ENCODE data around the gene HYAL3.
A peak's percentile ranks its signal among the peaks of the same experiment; 100 is the strongest.

HYAL3 gene

DNA sequence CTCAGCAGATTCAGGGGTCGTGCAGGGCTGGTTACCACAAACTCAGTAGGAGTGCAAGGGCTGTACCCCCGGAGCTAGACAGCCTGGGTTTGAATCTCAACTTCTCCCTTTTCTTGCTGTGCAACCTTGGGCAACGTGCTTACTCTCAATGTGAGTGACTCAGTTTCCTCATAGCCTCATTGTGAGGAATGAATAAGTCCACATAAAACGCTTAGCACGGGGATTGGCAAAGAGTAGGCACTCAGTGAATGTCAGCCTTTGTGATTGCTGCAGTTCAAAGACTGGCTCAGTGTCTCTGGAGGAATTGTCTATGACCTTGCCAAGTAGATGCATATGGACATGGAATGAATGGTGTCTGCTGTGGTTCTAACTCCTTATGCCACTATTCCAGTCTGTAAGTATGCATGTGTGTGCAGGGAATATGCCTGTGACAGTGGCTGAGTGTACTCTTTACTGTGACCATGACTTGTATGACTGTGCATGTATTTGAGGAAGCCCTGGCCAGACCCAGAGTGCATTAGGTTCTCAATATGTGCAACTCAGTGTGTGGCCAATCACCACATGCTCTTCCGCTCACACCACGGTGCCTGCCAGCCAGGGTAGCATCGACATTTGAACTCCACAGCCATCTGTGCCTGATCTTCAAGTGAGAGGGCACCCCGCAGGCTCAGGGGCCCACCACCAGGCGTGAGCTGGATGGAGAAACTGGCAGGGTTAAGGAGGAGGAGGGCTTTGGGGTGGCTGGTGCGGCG is 900 bp upstream of the HYAL3 start:
- H3K27me3 ChIP-seq (ENCODE audit: insufficient read depth, insufficient read length), result no peaks in the 10 kb centered on the region
- H3K9ac ChIP-seq (ENCODE audit: insufficient read length, low read depth), result peak overlapping the region; percentile 75
- no peak for DNase-seq (ENCODE audit: low read depth, low spot score)
- H3K4me3 ChIP-seq (ENCODE audit: insufficient read length, low read depth), result peak overlapping the region; percentile 21
- no peaks in the 10 kb centered on the region for H3K9me3 ChIP-seq (ENCODE audit: insufficient read depth, low read length)
- no peak for TF ChIP-seq ZNF274 (IDR thresholded peaks at IDR 0.05; ENCODE audit: low read depth, low read length)
- no peak for TF ChIP-seq SUZ12 (IDR thresholded peaks at IDR 0.05; ENCODE audit: extremely low read depth, insufficient read depth, insufficient read length)
- TF ChIP-seq YY1 (IDR thresholded peaks at IDR 0.05; ENCODE audit: insufficient read depth, insufficient read length), result no peak
- H3K36me3 ChIP-seq (ENCODE audit: insufficient read depth, insufficient read length, low read length), result peaks cover 9% of the 10 kb centered on the region
- H3K4me1 ChIP-seq (ENCODE audit: insufficient read depth, insufficient read length), result peaks cover 20% of the 10 kb centered on the region

DNA sequence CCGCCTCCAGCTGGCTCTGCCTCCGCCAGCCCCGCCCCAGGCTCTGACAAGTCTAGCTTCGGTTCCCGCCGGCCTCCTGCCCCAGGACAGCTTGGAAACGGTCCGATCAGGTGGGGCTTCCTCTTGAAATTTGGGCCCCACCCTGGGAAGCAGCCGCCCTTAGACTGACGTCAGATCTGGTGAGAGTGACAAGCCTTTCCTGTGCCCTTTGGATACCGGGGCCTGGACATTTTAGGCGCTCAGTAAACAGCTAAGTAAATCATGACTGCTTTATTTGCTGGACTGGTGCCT is 378 bp upstream of the HYAL3 start:
- peak overlapping the region; percentile 21 for H3K4me3 ChIP-seq (ENCODE audit: insufficient read length, low read depth)
- no peaks in the 10 kb centered on the region for H3K27me3 ChIP-seq (ENCODE audit: insufficient read depth, insufficient read length)
- H3K36me3 ChIP-seq (ENCODE audit: insufficient read depth, insufficient read length, low read length), result peaks cover 9% of the 10 kb centered on the region
- peak overlapping the region; percentile 75 for H3K9ac ChIP-seq (ENCODE audit: insufficient read length, low read depth)
- no peaks in the 10 kb centered on the region for H3K9me3 ChIP-seq (ENCODE audit: insufficient read depth, low read length)
- TF ChIP-seq ZNF274 (IDR thresholded peaks at IDR 0.05; ENCODE audit: low read depth, low read length), result no peak
- TF ChIP-seq SUZ12 (IDR thresholded peaks at IDR 0.05; ENCODE audit: extremely low read depth, insufficient read depth, insufficient read length), result no peak
- no peak for TF ChIP-seq YY1 (IDR thresholded peaks at IDR 0.05; ENCODE audit: insufficient read depth, insufficient read length)
- DNase-seq (ENCODE audit: low read depth, low spot score), result no peak
- peaks cover 20% of the 10 kb centered on the region for H3K4me1 ChIP-seq (ENCODE audit: insufficient read depth, insufficient read length)

DNA sequence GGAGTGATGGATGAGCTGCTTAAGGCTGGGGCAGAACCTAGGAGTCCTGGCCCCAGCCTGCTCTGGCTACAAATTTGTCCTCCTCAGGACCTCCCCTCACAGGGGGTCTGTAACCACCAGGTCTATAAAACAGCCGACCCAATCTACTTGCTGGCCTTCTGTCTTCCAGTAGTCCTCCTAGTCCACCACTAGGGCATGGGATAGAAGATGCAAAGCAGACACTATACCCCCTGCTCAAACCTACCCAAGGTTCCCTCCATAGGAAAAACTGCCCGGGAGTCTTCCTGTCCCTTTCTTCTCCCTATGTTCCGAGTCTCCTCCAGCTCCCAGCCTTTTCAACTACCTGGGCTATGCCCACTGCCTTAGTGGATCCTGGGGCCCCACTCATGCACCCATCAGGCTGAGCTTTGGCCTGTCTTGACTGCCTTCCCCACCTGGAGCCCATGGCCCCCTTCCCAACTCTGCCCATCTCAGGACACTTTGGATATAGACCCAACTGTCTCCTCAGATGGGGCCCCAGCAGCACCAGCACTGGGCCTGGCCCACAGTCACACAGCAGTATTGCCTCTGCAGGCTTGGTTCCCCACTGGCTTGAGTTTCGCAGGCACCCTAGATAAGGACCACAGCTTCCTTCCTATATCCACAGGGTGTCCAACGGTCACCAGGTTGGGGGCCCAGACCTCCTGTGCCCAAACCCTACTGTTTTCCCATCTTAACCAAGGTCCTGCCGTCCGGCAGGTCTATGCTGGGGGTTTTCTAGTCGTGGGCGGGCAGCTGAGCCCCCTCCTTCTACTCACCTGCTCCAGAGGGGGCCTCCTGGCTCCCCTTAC is 1.1 kb downstream of the HYAL3 start:
- DNase-seq (ENCODE audit: low read depth, low spot score), result no peak
- Histone ChIP-seq H3K9me3 (ENCODE audit: insufficient read depth, low read length) (no peaks in the 10 kb centered on the region), H3K36me3 (ENCODE audit: insufficient read depth, insufficient read length, low read length) (peaks cover 9% of the 10 kb centered on the region), H3K27me3 (ENCODE audit: insufficient read depth, insufficient read length) (no peaks in the 10 kb centered on the region), H3K4me1 (ENCODE audit: insufficient read depth, insufficient read length) (peaks cover 18% of the 10 kb centered on the region), H3K9ac (ENCODE audit: insufficient read length, low read depth) (peak overlapping the region; percentile 95), H3K4me3 (ENCODE audit: insufficient read length, low read depth) (peak overlapping the region; percentile 93)
- no peak for TF ChIP-seq SUZ12 (IDR thresholded peaks at IDR 0.05; ENCODE audit: extremely low read depth, insufficient read depth, insufficient read length)
- no peak for TF ChIP-seq YY1 (IDR thresholded peaks at IDR 0.05; ENCODE audit: insufficient read depth, insufficient read length)
- TF ChIP-seq ZNF274 (IDR thresholded peaks at IDR 0.05; ENCODE audit: low read depth, low read length), result no peak

DNA sequence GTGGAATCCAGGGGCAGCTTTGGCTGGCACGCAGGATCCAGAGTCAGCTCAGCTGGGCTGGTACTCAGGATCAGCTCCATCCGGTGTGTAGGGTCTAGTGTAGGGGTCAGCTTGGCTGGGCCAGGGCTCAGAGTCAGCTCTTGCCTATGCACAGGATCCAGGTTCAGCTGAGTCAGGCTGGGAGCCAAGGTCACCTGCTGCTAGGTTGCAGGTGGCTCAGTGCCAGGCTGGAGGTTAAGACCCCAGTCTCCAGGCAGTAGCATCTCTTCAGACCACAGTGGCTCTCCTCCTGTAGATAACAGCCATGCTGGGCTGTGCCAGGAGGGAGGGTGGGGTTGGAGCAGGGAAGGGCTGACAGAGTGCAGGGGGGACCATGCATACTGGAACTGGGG is 1.8 kb downstream of the HYAL3 start:
- Histone ChIP-seq H3K4me3 (ENCODE audit: insufficient read length, low read depth) (no peak overlapping the region), H3K9ac (ENCODE audit: insufficient read length, low read depth) (peak overlapping the region; percentile 23), H3K27me3 (ENCODE audit: insufficient read depth, insufficient read length) (no peaks in the 10 kb centered on the region), H3K9me3 (ENCODE audit: insufficient read depth, low read length) (no peaks in the 10 kb centered on the region), H3K4me1 (ENCODE audit: insufficient read depth, insufficient read length) (peaks cover 15% of the 10 kb centered on the region), H3K36me3 (ENCODE audit: insufficient read depth, insufficient read length, low read length) (peaks cover 9% of the 10 kb centered on the region)
- DNase-seq (ENCODE audit: low read depth, low spot score), result no peak
- TF ChIP-seq ZNF274 (IDR thresholded peaks at IDR 0.05; ENCODE audit: low read depth, low read length) (no peak), SUZ12 (IDR thresholded peaks at IDR 0.05; ENCODE audit: extremely low read depth, insufficient read depth, insufficient read length) (no peak), YY1 (IDR thresholded peaks at IDR 0.05; ENCODE audit: insufficient read depth, insufficient read length) (no peak)

DNA sequence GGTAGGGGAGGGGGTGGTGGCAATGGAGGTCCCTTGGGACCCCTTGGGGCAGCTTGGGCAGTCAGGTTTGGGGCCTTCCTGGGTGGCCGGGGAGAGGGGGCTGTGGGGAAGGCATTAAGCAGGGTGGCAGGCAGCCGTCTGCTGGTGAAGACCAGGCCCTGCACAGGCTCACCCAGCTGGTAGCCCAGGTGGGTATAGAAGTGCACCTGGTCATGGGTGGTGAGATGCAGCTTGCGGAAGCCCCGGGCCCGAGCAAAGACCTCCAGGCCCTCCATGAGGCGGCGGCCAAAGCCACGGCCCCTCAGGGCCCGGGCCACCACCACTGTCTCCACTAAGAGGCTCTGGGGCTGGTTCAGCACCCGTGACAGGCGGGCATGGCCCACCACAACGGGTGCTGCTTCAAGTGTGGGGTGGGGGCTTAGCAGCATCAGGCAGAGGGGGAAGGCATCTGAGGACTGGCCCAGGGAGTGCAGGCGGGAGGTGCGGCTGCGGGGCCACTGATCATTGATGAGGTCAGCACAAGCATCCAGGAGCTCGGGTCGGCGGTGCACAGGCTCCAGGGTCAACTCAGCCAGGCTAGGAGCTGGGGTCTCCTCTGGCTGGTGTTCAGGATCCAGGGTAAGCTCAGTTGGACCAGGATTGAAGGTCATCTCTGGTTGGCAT is 2.4 kb downstream of the HYAL3 start:
- H3K27me3 ChIP-seq (ENCODE audit: insufficient read depth, insufficient read length), result no peaks in the 10 kb centered on the region
- H3K4me3 ChIP-seq (ENCODE audit: insufficient read length, low read depth), result no peak overlapping the region
- no peak for DNase-seq (ENCODE audit: low read depth, low spot score)
- H3K9ac ChIP-seq (ENCODE audit: insufficient read length, low read depth), result no peak overlapping the region
- H3K4me1 ChIP-seq (ENCODE audit: insufficient read depth, insufficient read length), result peaks cover 11% of the 10 kb centered on the region
- no peaks in the 10 kb centered on the region for H3K9me3 ChIP-seq (ENCODE audit: insufficient read depth, low read length)
- no peak for TF ChIP-seq SUZ12 (IDR thresholded peaks at IDR 0.05; ENCODE audit: extremely low read depth, insufficient read depth, insufficient read length)
- TF ChIP-seq ZNF274 (IDR thresholded peaks at IDR 0.05; ENCODE audit: low read depth, low read length), result no peak
- TF ChIP-seq YY1 (IDR thresholded peaks at IDR 0.05; ENCODE audit: insufficient read depth, insufficient read length), result no peak
- peaks cover 9% of the 10 kb centered on the region for H3K36me3 ChIP-seq (ENCODE audit: insufficient read depth, insufficient read length, low read length)

DNA sequence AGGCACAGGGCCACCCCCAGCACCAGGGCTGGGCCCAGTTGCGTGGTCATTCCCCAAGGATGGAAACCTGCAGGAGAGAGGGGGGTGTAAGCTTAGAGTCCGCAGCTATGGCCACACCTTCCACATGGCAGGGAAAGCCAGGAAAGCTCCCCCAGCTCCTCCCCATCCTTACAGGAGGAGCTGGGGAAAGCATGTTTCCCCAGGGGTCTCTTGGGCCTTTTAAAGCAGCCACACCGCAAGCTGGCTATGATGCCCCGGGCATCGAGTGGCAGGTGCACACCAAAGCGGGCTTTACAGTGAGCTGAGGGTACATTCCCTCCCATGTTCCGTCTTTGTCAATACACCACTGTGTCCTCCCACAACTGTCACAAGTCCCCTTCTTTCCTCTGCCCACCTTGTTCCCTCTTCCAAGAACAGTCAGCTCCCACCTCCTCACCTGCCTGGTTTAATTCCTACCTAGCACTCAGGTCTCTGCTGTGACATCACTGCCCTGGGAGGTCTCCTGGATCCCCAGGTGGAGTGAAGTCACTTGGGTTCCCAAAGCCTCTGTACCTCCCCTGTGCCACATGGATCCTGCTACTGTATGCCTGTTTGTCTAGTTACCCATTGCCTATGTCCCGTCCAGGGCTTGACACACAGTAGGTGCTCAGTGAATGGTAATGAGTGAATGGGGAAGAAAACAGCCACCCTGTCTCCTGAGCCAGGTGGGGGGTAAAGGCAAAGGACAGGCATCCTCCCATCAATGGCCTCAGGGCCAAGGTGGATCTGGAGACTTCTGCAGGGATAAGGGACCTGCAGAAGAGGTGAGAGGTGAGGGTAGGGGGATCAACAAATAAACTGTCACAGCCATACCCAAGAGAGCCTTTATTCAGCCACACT is 3.4 kb downstream of the HYAL3 start:
- Histone ChIP-seq H3K9ac (ENCODE audit: insufficient read length, low read depth) (no peak overlapping the region), H3K4me1 (ENCODE audit: insufficient read depth, insufficient read length) (peaks cover 11% of the 10 kb centered on the region), H3K4me3 (ENCODE audit: insufficient read length, low read depth) (no peak overlapping the region), H3K27me3 (ENCODE audit: insufficient read depth, insufficient read length) (no peaks in the 10 kb centered on the region), H3K36me3 (ENCODE audit: insufficient read depth, insufficient read length, low read length) (peaks cover 9% of the 10 kb centered on the region), H3K9me3 (ENCODE audit: insufficient read depth, low read length) (no peaks in the 10 kb centered on the region)
- no peak for TF ChIP-seq YY1 (IDR thresholded peaks at IDR 0.05; ENCODE audit: insufficient read depth, insufficient read length)
- TF ChIP-seq SUZ12 (IDR thresholded peaks at IDR 0.05; ENCODE audit: extremely low read depth, insufficient read depth, insufficient read length), result no peak
- TF ChIP-seq ZNF274 (IDR thresholded peaks at IDR 0.05; ENCODE audit: low read depth, low read length), result no peak
- no peak for DNase-seq (ENCODE audit: low read depth, low spot score)
